ENCODE measurements around the gene BACH2. TPM values are rescaled to one million over a fixed set of nuclear protein-coding genes. Genes with fewer than 3 reads are reported as not detected.

Gene BACH2
- total RNA-seq, 1 donor, result 3.6 TPM

- TF ChIP-seq CTCF (IDR thresholded peaks at IDR 0.05; ENCODE audit: extremely low read depth, low read depth, low read length), result no peak
- H3K27ac ChIP-seq (ENCODE audit: low read depth, low read length), result no peak overlapping the region
- DNase-seq (ENCODE audit: insufficient read length, low spot score, missing footprints), result no peak
These were observed 22.4 kb upstream of the BACH2 start for GRCh38 chr6:90319044-90319443.

GRCh38 chr6:90315986-90316385 is 19.3 kb upstream of the BACH2 start:
- Histone ChIP-seq H3K4me3 (ENCODE audit: insufficient read depth, low read length) (no peak overlapping the region), H3K27me3 (ENCODE audit: insufficient read depth, low read length) (peaks cover 23% of the 10 kb centered on the region), H2AFZ (ENCODE audit: low read length) (no peak overlapping the region), H3K36me3 (ENCODE audit: insufficient read depth, low read length) (no peaks in the 10 kb centered on the region), H3K79me2 (ENCODE audit: insufficient read depth, low read length) (no peaks in the 10 kb centered on the region), H3K4me2 (ENCODE audit: insufficient read depth, low read length) (no peak overlapping the region), H3K4me1 (ENCODE audit: insufficient read depth, low read length) (no peaks in the 10 kb centered on the region), H3K27ac (ENCODE audit: low read depth, low read length) (no peak overlapping the region), H4K20me1 (ENCODE audit: insufficient read depth, low read length) (no peaks in the 10 kb centered on the region), H3K9me3 (ENCODE audit: low read depth, low read length) (no peaks in the 10 kb centered on the region)
- TF ChIP-seq CTCF (IDR thresholded peaks at IDR 0.05; ENCODE audit: extremely low read depth, low read depth, low read length), result no peak
- no peak for DNase-seq (ENCODE audit: insufficient read length, low spot score, missing footprints)

More at GRCh38 chr6:90319044-90319443, 22.4 kb upstream of the BACH2 start:
- no peaks in the 10 kb centered on the region for H3K36me3 ChIP-seq (ENCODE audit: insufficient read depth, low read length)
- no peak overlapping the region for H3K4me2 ChIP-seq (ENCODE audit: insufficient read depth, low read length)
- H2AFZ ChIP-seq (ENCODE audit: low read length), result no peak overlapping the region
- H4K20me1 ChIP-seq (ENCODE audit: insufficient read depth, low read length), result no peaks in the 10 kb centered on the region
- H3K27me3 ChIP-seq (ENCODE audit: insufficient read depth, low read length), result peaks cover 16% of the 10 kb centered on the region
- H3K79me2 ChIP-seq (ENCODE audit: insufficient read depth, low read length), result no peaks in the 10 kb centered on the region
- no peak overlapping the region for H3K4me3 ChIP-seq (ENCODE audit: insufficient read depth, low read length)
- no peaks in the 10 kb centered on the region for H3K4me1 ChIP-seq (ENCODE audit: insufficient read depth, low read length)
- no peaks in the 10 kb centered on the region for H3K9me3 ChIP-seq (ENCODE audit: low read depth, low read length)

- H4K20me1 ChIP-seq (ENCODE audit: insufficient read depth, low read length), result no peaks in the 10 kb centered on the region
- no peak overlapping the region for H3K4me3 ChIP-seq (ENCODE audit: insufficient read depth, low read length)
- no peaks in the 10 kb centered on the region for H3K9me3 ChIP-seq (ENCODE audit: low read depth, low read length)
- no peak overlapping the region for H3K4me2 ChIP-seq (ENCODE audit: insufficient read depth, low read length)
- H3K27me3 ChIP-seq (ENCODE audit: insufficient read depth, low read length), result peaks cover 23% of the 10 kb centered on the region
- no peaks in the 10 kb centered on the region for H3K4me1 ChIP-seq (ENCODE audit: insufficient read depth, low read length)
- H2AFZ ChIP-seq (ENCODE audit: low read length), result no peak overlapping the region
- H3K36me3 ChIP-seq (ENCODE audit: insufficient read depth, low read length), result no peaks in the 10 kb centered on the region
- H3K27ac ChIP-seq (ENCODE audit: low read depth, low read length), result no peak overlapping the region
- no peak for TF ChIP-seq CTCF (IDR thresholded peaks at IDR 0.05; ENCODE audit: extremely low read depth, low read depth, low read length)
- no peak for DNase-seq (ENCODE audit: insufficient read length, low spot score, missing footprints)
- no peaks in the 10 kb centered on the region for H3K79me2 ChIP-seq (ENCODE audit: insufficient read depth, low read length)
These were observed 18.8 kb upstream of the BACH2 start for GRCh38 chr6:90315354-90315950.

GRCh38 chr6:90314514-90314913 is 17.9 kb upstream of the BACH2 start:
- H3K36me3 ChIP-seq (ENCODE audit: insufficient read depth, low read length), result no peaks in the 10 kb centered on the region
- no peak overlapping the region for H3K4me2 ChIP-seq (ENCODE audit: insufficient read depth, low read length)
- no peaks in the 10 kb centered on the region for H4K20me1 ChIP-seq (ENCODE audit: insufficient read depth, low read length)
- DNase-seq (ENCODE audit: insufficient read length, low spot score, missing footprints), result no peak
- no peaks in the 10 kb centered on the region for H3K4me1 ChIP-seq (ENCODE audit: insufficient read depth, low read length)
- H3K4me3 ChIP-seq (ENCODE audit: insufficient read depth, low read length), result no peak overlapping the region
- peaks cover 26% of the 10 kb centered on the region for H3K27me3 ChIP-seq (ENCODE audit: insufficient read depth, low read length)
- TF ChIP-seq CTCF (IDR thresholded peaks at IDR 0.05; ENCODE audit: extremely low read depth, low read depth, low read length), result no peak
- H3K9me3 ChIP-seq (ENCODE audit: low read depth, low read length), result no peaks in the 10 kb centered on the region
- no peak overlapping the region for H2AFZ ChIP-seq (ENCODE audit: low read length)
- H3K27ac ChIP-seq (ENCODE audit: low read depth, low read length), result no peak overlapping the region
- H3K79me2 ChIP-seq (ENCODE audit: insufficient read depth, low read length), result no peaks in the 10 kb centered on the region
